Stimulated activated effector memory CD8-positive, alpha-beta T cell treated with anti-CD3 and anti-CD28 coated beads, Interleukin-12 subunit alpha, Interleukin-12 subunit beta, amount 100 ng/mL, for 72 hours (primary cell): ENCODE results near the gene AP5S1.

ENCODE experiments used
- ATAC-seq: fragments of 150-1000 bp; cut with Tn5 transposase; 2 replicates; pipeline ENCODE4 v1.10.0; 2021
- DNase-seq, 2 donors: peaks; one replicate each; pipeline ENCODE4 v3.0.0; 2021 to 2022; ENCODE audit warnings: low spot score in 2 of 2
- H3K27ac Mint-ChIP-seq: one replicate; pipeline ENCODE4 v1.8.0; 2022; ENCODE audit warnings: mild to moderate bottlenecking, mixed read lengths
- H3K36me3 Mint-ChIP-seq: one replicate; pipeline ENCODE4 v1.8.0; 2022; ENCODE audit warnings: mild to moderate bottlenecking, mixed read lengths
- H3K4me1 Mint-ChIP-seq: one replicate; pipeline ENCODE4 v1.8.0; 2022; ENCODE audit warnings: mixed read lengths
- H3K4me3 Mint-ChIP-seq: one replicate; pipeline ENCODE4 v1.8.0; 2022; ENCODE audit warnings: mild to moderate bottlenecking, mixed read lengths
- H3K9me3 Mint-ChIP-seq: one replicate; pipeline ENCODE4 v1.8.0; 2022; ENCODE audit warnings: mixed read lengths

Gene AP5S1, protein sequence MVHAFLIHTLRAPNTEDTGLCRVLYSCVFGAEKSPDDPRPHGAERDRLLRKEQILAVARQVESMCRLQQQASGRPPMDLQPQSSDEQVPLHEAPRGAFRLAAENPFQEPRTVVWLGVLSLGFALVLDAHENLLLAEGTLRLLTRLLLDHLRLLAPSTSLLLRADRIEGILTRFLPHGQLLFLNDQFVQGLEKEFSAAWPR

DNA sequence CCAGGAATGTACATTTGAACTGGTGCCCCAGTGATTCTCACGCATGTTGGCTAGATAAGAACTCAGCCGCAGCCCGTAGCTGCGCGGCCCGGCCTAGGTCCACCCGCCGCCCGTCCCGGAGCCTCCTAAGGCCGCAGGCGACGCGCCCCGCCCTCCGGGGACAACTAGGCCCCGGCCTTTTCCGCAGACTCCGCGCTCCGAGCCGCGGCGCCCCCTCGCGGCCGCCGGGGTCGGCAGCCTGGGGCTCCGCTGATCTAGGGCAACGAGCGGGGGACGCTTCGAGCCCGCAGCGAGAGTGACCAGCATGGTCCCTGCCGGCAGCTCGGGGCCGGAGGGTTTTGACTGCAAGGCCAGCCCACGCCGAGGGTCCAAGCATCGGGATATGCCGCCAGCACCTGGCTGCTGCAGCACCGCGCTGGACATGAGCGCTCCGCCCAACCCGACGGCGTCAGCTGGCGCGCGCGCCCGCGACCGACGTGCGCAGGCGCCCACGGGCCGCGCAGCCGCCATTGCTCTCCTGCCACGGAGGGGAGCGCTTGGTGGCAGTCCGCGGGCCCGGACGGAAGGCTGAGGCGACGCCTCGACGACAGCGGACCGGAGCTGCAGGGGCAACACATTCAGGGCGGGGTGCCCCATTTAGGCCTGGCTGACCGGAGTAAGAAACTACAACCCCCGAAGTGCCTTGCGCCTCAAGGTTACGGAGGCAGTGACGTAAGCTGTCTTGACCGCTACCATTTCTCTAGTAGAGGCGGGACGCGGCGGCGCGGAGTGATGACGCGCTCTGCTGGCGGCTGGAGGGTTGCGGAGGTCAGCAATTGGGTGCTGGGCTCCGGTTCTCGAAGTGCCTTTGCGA lies at the start of gene AP5S1:
AP5S1 (plus strand) TSS at position 500 of the 853 bp plus-strand sequence. CDS start 1,571 bp downstream, outside the sequence.
- peaks cover 45% of the 10 kb centered on the region for H3K4me1 Mint-ChIP-seq
- peaks cover 36% of the 10 kb centered on the region for H3K36me3 Mint-ChIP-seq
- H3K27ac Mint-ChIP-seq = peak within 1 kb of the TSS; percentile 96
- H3K4me3 Mint-ChIP-seq = peak within 1 kb of the TSS; percentile 87
- DNase-seq (peak; percentile 97 to 99), ATAC-seq (peak; percentile 89)
- H3K9me3 Mint-ChIP-seq = no peaks in the 10 kb centered on the region

DNA sequence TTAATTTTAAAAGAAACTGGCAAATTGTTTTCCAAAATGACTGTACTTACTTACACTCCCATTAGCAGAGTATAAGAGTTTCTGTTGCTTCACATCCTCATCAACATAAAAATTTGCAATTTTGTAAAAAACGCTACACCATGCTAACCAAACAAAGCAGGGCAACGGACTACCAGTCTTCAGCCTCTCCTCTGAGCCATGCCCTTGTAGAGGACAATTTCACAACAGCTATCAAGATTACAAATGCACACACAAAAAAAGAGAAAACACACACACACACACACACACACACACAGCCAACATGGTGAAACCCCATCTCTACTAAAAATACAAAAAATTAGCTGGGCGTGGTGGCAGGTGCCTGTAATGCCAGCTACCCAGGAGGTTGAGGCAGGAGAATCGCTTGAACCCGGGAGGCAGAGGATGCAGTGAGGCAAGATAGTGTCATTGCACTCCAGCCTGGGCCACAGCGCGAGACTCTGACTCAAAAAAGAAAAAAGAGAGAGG lies 48.7 kb upstream of the AP5S1 start:
- no peak for DNase-seq
- no peaks in the 10 kb centered on the region for H3K9me3 Mint-ChIP-seq
- no peak overlapping the region for H3K27ac Mint-ChIP-seq
- peaks cover 6% of the 10 kb centered on the region for H3K36me3 Mint-ChIP-seq
- peaks cover 19% of the 10 kb centered on the region for H3K4me1 Mint-ChIP-seq
- no peak overlapping the region for H3K4me3 Mint-ChIP-seq
- ATAC-seq = no peak

DNA sequence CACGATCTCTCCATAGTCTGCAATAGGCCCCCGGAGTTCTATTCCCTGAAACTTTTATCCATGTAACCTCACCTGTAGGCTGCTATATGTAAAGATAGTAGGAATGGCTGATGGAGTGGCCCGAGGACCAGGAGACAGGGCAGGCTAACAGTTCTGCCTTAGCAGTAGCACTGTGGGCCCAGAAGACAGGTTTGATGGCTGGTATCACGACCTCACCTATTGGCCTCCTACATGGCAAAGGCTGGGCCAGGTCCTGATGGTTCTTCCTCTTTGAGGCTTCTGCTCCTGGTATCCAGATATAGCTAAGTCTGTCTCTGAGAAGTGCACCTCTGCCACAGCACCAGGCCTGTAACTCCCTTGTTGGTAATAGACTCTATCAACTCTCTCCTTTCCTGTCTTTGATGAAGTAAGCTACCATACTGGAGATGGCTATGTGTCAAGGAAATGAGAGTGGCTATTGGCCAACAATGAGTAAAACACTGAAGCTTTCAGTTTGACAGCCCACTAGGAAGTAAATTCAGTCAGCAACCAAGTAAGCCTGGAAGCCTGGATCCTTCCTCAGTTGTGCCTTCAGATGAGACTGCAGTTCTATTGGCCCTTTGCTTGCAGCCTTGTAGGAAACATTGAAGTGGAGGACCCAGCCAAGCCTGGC lies 44.8 kb upstream of the AP5S1 start:
- Mint-ChIP-seq H3K27ac (no peak overlapping the region), H3K9me3 (no peaks in the 10 kb centered on the region), H3K4me1 (peaks cover 30% of the 10 kb centered on the region), H3K4me3 (no peak overlapping the region), H3K36me3 (no peaks in the 10 kb centered on the region)
- ATAC-seq (no peak), DNase-seq (no peak)

DNA sequence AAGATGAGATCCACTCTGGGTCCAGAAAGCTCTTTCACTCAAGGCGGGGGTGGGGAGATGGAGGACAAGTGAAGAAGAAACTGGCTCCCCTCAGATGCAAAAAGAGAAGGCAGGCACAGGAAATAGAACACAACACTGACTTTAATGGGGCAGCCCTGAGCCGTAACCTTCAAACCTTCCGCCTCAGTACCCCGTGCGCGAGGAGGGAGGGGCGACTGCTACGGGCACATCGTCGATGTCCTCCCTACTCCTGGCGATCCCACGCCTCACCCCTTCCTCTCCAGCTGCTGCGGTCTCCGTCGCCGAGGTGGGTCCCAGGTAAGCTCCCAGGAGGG lies 43.0 kb upstream of the AP5S1 start:
- Mint-ChIP-seq H3K36me3 (no peaks in the 10 kb centered on the region), H3K4me1 (peaks cover 48% of the 10 kb centered on the region), H3K27ac (peak overlapping the region; percentile 43), H3K9me3 (no peaks in the 10 kb centered on the region), H3K4me3 (peak overlapping the region; percentile 80)
- no peak for DNase-seq
- ATAC-seq = peak; percentile 62

DNA sequence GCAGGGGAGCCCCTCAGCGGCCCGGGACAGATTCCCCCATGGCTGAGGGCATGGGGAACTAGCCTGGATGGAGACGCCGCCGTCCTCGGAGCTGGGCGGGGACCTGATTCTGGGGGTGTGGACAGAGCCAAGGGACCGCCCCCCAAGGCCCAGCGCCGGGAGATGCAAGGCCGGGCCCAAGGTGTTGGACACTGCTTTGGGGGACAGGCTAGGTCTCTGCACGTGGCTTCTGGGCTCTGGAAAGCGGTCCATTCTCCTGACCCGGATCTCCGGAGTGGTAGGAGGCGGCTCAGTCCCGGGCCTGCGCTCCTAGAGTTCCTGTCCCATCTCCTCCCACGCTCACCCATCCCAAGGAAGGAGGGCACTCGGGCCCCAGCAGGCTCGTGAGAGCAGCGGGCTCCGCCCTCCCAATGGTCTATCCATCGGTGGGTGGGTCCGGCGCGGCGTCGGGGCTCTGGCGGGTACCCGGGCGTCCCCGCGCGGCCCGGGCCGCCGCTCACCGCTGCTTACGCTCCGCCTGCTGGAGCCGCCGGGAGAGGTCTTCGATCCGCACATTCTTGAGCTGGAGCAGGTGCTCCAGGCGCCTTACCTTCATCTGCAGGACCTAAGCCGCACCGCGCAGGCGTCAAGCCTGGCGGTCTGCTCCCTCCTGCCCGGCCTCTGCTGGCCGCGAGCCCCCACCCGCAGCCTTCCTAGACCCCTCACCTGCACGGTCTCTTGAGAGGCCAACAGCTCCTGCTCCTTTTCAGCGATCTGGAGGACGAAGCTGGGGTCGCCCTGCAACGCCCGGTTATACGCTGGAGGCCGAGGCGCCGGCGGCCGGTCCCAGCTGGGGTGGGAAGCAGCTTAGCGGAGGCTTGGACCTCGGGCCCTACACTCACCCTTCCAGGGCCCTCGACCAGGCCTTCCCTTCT lies 42.4 kb upstream of the AP5S1 start:
- no peaks in the 10 kb centered on the region for H3K9me3 Mint-ChIP-seq
- peak overlapping the region; percentile 80 for H3K4me3 Mint-ChIP-seq
- peaks cover 53% of the 10 kb centered on the region for H3K4me1 Mint-ChIP-seq
- ATAC-seq (peak; percentile 89), DNase-seq (peak; percentile 45 to 77)
- no peaks in the 10 kb centered on the region for H3K36me3 Mint-ChIP-seq
- H3K27ac Mint-ChIP-seq = peak overlapping the region; percentile 43

DNA sequence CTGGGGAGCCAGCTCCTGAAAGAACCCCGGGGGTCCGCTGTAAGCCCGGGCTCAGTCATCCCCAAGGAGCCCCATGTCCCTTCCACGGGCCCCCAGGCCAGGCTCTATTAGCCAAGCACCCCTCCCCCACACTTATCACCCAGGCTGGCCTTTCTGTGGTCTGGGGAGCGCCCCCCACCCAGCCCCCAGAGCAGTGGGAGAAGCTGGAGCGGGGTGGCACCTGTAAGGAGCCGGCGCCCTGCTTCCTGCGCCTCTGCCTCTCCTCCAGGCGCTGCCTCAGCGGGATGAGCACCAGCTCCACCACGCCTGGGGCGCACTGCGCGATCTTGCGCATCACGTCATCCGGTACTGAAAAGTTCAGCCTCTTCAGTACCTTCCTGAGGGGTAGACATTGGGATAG lies 41.4 kb upstream of the AP5S1 start:
- peaks cover 6% of the 10 kb centered on the region for H3K36me3 Mint-ChIP-seq
- ATAC-seq (no peak), DNase-seq (no peak)
- no peaks in the 10 kb centered on the region for H3K9me3 Mint-ChIP-seq
- no peak overlapping the region for H3K27ac Mint-ChIP-seq
- H3K4me1 Mint-ChIP-seq = peaks cover 61% of the 10 kb centered on the region
- peak overlapping the region; percentile 80 for H3K4me3 Mint-ChIP-seq

DNA sequence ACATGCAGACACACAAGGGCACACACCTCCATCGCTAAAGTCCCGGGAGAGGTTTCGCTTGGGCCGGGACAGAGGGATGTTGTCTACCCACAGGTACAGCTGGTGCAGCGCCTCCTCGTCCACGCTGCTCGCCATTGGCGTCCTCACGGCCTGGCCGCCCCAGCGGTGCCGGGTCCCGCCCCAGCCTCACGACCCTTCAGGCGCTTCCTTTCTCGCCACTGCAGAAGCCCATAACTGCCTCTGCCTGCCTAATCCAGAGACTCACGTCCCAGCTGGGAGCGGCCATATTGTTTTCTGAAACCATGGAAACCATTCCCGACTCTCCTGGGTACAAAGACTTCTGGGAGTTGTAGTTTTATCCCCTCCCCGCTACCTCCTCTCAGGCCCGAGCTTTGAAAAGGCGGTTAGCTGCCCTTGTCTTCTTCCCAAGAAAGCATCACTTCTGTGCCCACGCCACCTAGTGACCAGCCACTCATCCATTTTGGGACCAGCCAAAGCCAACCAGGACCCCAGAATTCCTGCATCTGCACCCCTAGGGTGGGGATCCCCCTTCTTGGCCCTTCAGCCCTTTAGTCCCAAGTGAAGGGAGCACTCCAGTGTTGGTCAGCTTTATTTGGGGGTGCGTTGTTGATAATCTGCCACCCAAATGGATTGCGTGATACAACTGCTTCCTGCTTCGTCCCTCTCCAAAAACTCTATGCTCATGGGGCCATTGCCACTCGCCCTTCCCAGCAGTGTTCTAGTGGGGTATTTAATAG lies 39.0 kb upstream of the AP5S1 start, which contains the start of gene SPEF1:
SPEF1 (minus strand) TSS at position 296 of the 758 bp plus-strand sequence; CDS start at position 135, 161 bp downstream.
- ATAC-seq (peak; percentile 52), DNase-seq (peak in 1 of 2 donors; percentile 67)
- H3K4me3 Mint-ChIP-seq = peak within 1 kb of the TSS; percentile 58
- peaks cover 20% of the 10 kb centered on the region for H3K36me3 Mint-ChIP-seq
- H3K27ac Mint-ChIP-seq = no peak within 1 kb of the TSS
- H3K9me3 Mint-ChIP-seq = no peaks in the 10 kb centered on the region
- peaks cover 73% of the 10 kb centered on the region for H3K4me1 Mint-ChIP-seq

DNA sequence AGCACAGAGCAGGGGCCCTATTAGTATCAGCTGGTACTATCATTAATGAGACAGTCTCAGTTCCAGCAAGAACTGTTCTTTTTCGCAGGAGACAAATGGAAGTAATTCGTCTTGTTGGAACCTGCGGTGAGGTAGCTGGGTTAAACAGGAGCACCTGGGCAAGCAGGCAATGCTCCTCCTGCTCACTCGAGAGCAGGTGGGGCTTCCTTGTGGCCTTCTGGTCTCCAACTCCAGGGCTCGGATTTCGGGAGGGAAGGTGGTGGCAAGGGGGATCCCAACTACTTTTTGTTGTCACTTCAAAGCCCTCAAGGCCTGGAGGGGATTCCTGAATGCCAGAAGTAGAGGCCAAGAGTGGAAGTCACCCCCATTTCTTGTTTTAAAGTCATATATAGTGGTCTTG lies 37.8 kb upstream of the AP5S1 start:
- Mint-ChIP-seq H3K36me3 (peaks cover 20% of the 10 kb centered on the region), H3K9me3 (no peaks in the 10 kb centered on the region), H3K4me3 (no peak overlapping the region), H3K4me1 (peaks cover 68% of the 10 kb centered on the region), H3K27ac (no peak overlapping the region)
- DNase-seq (no peak), ATAC-seq (no peak)

DNA sequence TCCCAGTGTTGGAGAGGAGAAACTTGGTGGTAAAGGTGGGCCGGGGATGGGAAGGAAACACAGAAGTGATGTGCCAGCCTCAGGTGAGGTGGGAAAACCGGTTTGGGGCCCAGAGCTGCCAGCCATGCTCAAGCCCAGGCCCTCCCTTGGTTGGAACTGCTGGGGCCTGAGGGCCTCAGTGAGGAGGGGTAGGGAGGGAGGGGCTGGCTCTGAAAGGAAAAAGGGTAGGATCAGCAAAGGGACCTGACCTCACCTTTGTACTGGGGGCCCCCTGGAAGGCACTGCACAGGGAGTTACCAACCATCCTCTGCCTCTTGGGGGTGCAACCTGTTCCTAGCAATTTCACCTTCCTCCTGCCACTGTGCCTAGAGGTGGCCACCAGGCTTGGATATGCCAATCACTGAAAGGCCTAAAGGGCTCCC lies 37.3 kb upstream of the AP5S1 start:
- no peak for ATAC-seq
- no peak overlapping the region for H3K4me3 Mint-ChIP-seq
- DNase-seq = no peak
- peak overlapping the region; percentile 79 for H3K27ac Mint-ChIP-seq
- H3K36me3 Mint-ChIP-seq = peaks cover 20% of the 10 kb centered on the region
- no peaks in the 10 kb centered on the region for H3K9me3 Mint-ChIP-seq
- H3K4me1 Mint-ChIP-seq = peaks cover 69% of the 10 kb centered on the region

DNA sequence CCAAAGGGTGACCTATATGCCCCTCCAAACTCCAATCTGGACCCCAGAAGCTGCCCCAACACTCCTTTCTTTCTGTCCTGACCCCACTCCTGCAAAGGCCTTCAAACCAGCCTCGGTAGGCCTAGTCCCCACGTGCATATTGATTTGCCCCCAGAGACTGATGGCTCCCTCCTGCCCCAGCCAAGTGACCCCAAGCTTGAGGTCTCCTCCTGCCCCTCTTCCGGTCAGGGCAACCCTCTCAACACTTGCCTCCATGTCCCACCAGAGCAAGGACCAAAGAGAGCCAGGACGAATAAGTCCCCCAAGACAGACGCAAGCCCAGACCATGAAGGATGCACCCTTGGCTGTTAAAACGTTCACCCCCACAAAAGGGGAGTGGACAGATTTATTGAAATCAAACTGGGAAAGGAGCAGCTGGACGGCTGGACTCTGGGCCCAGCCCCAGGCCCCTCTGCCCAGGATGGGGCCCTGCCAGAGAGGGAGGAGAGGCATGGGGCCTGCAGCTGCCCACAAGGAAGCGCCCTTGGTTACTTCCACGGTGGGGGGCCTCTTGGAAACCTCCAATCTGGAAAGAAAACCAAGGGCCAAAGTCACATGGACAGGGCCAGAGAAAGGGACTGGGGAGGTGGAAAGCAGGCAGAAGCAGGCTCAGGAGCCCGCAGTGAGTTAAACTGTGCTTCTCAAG lies 36.7 kb upstream of the AP5S1 start:
- peaks cover 20% of the 10 kb centered on the region for H3K36me3 Mint-ChIP-seq

DNA sequence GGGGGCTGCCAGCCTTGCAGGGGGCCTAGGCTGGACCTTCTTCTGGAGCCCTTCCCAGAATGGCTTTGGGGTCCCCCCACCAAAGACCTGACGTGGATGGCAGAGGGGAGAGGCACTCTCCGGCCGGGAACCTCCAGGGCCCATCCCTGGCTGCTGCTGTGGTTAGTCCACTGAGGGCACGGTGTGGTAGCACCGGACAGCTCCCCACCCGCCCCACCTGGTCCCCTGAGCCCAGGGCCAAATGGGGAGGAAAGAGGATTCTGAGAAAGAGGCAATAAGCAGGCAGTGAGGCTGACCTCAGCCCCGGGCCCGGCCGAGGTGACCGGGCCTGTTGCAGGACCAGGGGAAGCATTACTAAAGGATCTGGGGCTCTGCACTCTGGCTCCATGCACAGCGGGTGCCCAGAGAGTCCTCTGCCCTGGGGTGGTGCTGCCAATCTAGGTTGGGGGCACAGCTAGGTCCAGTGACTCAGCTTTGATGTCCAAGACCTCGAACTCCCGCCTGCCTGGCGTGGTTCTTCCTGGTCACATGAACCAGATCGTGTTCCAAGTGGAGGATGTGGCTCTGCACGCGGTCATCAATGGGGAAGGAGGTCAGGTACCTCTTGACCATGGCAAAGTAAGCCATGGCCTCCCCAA lies 36.0 kb upstream of the AP5S1 start:
- Mint-ChIP-seq H3K36me3 (peaks cover 20% of the 10 kb centered on the region), H3K4me3 (peak overlapping the region; percentile 70), H3K27ac (peak overlapping the region; percentile 79), H3K4me1 (peaks cover 67% of the 10 kb centered on the region), H3K9me3 (no peaks in the 10 kb centered on the region)
- DNase-seq = no peak
- no peak for ATAC-seq

More for the DNA sequence above, 36.7 kb upstream of the AP5S1 start:
- Mint-ChIP-seq H3K4me1 (peaks cover 68% of the 10 kb centered on the region), H3K4me3 (no peak overlapping the region), H3K9me3 (no peaks in the 10 kb centered on the region), H3K27ac (peak overlapping the region; percentile 79)
- DNase-seq = no peak
- ATAC-seq = no peak

DNA sequence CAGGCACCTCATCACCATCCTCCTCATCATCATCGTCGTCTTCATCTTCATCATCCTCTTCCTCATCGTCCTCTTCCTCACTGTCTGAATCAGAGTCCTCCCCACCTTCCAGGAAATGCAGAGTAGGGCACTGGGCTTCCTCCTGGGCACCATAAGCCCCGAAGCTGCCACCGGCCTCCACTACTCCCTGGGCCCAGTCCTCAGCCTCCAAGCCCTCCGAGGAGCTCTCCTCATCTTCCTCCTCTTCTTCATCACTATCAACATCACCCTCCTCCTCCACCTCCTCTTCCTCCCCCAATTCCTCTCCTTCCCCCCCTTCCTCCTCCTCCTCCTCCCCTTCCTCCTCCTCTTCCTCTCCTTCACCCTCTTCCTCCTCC lies 35.5 kb upstream of the AP5S1 start:
- no peak for ATAC-seq
- Mint-ChIP-seq H3K36me3 (peaks cover 20% of the 10 kb centered on the region), H3K9me3 (no peaks in the 10 kb centered on the region), H3K4me1 (peaks cover 65% of the 10 kb centered on the region), H3K4me3 (peak overlapping the region; percentile 70), H3K27ac (peak overlapping the region; percentile 79)
- DNase-seq = no peak
